ENCODE results near the gene TSPAN9. TPM values are rescaled to one million over a fixed set of nuclear protein-coding genes. Genes with fewer than 3 reads are reported as not detected.

Gene TSPAN9
- total and polyA plus RNA-seq, 4 donors, result 27.6 to 40.1 (median 30.9) TPM

DNA sequence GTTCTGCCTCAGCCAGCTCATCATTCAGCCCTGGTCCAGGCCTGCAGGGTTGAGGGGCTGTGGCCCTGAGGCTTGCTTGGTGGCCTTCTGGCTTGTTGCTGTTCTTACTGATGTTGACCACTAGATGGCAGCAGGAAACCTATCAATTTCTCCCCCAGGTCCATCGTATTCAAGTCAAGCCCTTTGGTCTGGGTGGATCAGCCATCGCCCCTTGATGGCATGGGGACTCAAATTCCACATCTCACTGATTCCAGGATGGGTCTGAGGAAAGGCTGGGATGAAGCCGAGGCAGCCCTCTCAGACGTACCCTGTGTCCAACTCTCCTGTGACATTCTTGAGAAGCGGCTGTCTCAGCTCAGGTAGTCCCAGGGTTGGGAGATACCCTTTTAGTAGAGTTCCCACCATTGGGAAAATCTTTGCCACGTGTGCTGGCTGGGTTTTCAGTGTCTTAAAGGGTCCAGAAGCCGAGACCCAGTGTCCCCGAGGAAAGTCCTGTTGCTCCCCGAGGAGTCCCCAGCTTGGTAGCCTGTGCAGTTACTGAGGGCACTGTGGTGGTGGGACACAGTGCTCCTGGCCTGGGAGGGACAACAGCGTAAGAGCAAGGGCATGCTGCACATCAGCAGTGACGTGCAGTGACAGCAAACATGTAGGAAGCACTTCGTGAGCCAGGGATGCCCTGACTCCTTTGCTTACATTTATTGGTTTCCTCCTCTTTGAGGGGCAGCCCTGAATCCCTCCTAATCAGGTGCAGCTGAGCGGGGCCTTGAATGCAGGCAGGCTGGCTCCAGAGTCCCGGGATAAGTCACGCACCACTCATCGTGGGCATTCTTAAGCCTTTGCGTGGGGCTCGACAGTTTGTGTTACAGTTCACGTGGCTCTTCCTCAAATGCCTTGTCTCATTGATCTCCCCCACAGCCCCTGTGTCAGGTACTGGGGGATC is 58.6 kb downstream of the TSPAN9 start:
- Histone ChIP-seq H3K36me3 (ENCODE audit: control insufficient read depth, insufficient read depth, low read length) (no peaks in the 10 kb centered on the region), H3K4me3 (ENCODE audit: low read depth, low read length) (no peak overlapping the region), H3K27me3 (ENCODE audit: control insufficient read depth, insufficient read depth, low read length) (no peaks in the 10 kb centered on the region), H3K27ac (ENCODE audit: low read depth, low read length) (no peak overlapping the region), H3K4me1 (ENCODE audit: control insufficient read depth, insufficient read depth, low read length) (peaks cover 53% of the 10 kb centered on the region), H3K9me3 (ENCODE audit: control insufficient read depth, insufficient read depth, low read length) (no peaks in the 10 kb centered on the region)
- 77% methylated on average over 18 of the region's 19 CpGs for WGBS (ENCODE audit: insufficient coverage)
- peak in 5 of 6 donors; percentile 63 to 94 (median 81) for DNase-seq (ENCODE audit: low read depth in 4 of 6, low spot score in 6 of 6)

- Histone ChIP-seq H3K9me3 (ENCODE audit: control insufficient read depth, insufficient read depth, low read length) (no peaks in the 10 kb centered on the region), H3K4me1 (ENCODE audit: control insufficient read depth, insufficient read depth, low read length) (peaks cover 60% of the 10 kb centered on the region), H3K27me3 (ENCODE audit: control insufficient read depth, insufficient read depth, low read length) (no peaks in the 10 kb centered on the region), H3K27ac (ENCODE audit: low read depth, low read length) (no peak overlapping the region), H3K36me3 (ENCODE audit: control insufficient read depth, insufficient read depth, low read length) (peaks cover 4% of the 10 kb centered on the region), H3K4me3 (ENCODE audit: low read depth, low read length) (no peak overlapping the region)
- 88% methylated on average over 12 of the region's 12 CpGs for WGBS (ENCODE audit: insufficient coverage)
- no peak for DNase-seq (ENCODE audit: low read depth in 4 of 6, low spot score in 6 of 6)
Measured at GRCh38 chr12:3136641-3137267, 59.6 kb downstream of the TSPAN9 start.

DNA sequence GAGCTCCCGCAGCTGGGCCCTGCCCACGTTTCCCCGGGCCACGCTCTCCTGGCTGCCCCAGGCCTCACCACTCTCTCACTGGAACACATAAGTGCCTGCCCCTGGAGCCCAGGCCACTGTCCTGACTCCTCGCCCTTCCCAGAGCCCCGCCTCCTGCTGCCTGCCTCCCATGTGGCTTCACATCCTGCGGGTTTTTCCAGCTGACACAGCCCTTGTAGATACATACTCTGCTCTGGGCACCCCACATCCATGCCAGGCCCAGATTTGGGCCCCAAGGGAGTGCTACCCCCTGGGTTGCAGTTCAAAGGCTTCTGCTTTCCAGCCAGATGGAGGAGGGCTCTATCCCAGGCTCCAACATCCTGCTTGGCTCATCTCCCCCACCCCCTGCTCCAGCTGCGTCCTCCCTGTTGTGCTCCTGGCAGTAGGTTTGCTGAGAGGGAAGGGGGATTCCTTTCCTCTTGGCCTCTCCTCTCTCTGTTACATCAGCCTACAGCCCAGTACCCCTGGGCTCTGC is 60.1 kb downstream of the TSPAN9 start:
- peak overlapping the region; percentile 22 for H3K27ac ChIP-seq (ENCODE audit: low read depth, low read length)

DNA sequence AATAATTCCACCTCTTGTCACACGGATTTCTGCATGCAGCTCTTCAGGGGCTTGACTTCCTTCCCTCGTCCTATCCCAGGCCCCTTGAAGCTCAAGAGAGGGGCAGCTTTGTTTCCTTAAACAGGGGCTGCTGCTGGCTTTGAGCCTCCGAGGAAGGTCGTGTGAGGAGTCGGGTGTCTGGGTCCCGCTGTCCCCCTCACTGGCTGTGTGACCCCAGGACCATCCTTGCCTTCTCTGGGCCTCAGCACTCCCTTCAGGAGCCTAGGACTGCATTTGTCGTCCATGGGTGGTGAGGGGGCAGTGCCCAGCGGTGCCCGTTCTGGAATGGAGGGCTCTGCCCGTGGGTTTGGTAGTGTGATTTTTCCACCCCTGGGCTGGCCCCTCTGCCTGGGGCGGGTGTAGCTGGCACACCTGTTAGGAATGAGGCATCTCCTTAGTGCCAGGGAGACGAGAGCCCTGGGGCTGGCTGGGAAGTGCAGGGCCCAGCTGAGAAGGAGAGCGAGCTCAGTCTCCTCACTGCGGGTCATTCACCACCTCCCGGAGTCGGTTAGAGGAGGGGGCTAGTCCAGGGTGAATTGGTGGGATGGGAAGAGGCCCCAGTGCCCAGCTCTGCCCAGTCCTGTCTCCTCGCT is 60.8 kb downstream of the TSPAN9 start:
- Histone ChIP-seq H3K9me3 (ENCODE audit: control insufficient read depth, insufficient read depth, low read length) (no peaks in the 10 kb centered on the region), H3K36me3 (ENCODE audit: control insufficient read depth, insufficient read depth, low read length) (peaks cover 4% of the 10 kb centered on the region), H3K27ac (ENCODE audit: low read depth, low read length) (peak overlapping the region; percentile 22), H3K4me3 (ENCODE audit: low read depth, low read length) (no peak overlapping the region), H3K4me1 (ENCODE audit: control insufficient read depth, insufficient read depth, low read length) (peaks cover 61% of the 10 kb centered on the region), H3K27me3 (ENCODE audit: control insufficient read depth, insufficient read depth, low read length) (no peaks in the 10 kb centered on the region)
- DNase-seq (ENCODE audit: low read depth in 4 of 6, low spot score in 6 of 6), result no peak
- 61% methylated on average over 14 of the region's 17 CpGs for WGBS (ENCODE audit: insufficient coverage)

More for the DNA sequence above, 60.1 kb downstream of the TSPAN9 start:
- H3K27me3 ChIP-seq (ENCODE audit: control insufficient read depth, insufficient read depth, low read length), result no peaks in the 10 kb centered on the region
- H3K4me1 ChIP-seq (ENCODE audit: control insufficient read depth, insufficient read depth, low read length), result peaks cover 65% of the 10 kb centered on the region
- H3K4me3 ChIP-seq (ENCODE audit: low read depth, low read length), result no peak overlapping the region
- peak in 2 of 6 donors; percentile 71 to 77 for DNase-seq (ENCODE audit: low read depth in 4 of 6, low spot score in 6 of 6)
- no peaks in the 10 kb centered on the region for H3K9me3 ChIP-seq (ENCODE audit: control insufficient read depth, insufficient read depth, low read length)
- 61% methylated on average over 7 of the region's 8 CpGs for WGBS (ENCODE audit: insufficient coverage)
- peaks cover 4% of the 10 kb centered on the region for H3K36me3 ChIP-seq (ENCODE audit: control insufficient read depth, insufficient read depth, low read length)

GRCh38 chr12:3138941-3139511 is 61.8 kb downstream of the TSPAN9 start:
- WGBS (ENCODE audit: insufficient coverage), result 55% methylated on average over 6 of the region's 11 CpGs
- no peak overlapping the region for H3K27ac ChIP-seq (ENCODE audit: low read depth, low read length)
- peaks cover 4% of the 10 kb centered on the region for H3K36me3 ChIP-seq (ENCODE audit: control insufficient read depth, insufficient read depth, low read length)
- no peaks in the 10 kb centered on the region for H3K27me3 ChIP-seq (ENCODE audit: control insufficient read depth, insufficient read depth, low read length)
- H3K9me3 ChIP-seq (ENCODE audit: control insufficient read depth, insufficient read depth, low read length), result no peaks in the 10 kb centered on the region
- H3K4me3 ChIP-seq (ENCODE audit: low read depth, low read length), result no peak overlapping the region
- peaks cover 61% of the 10 kb centered on the region for H3K4me1 ChIP-seq (ENCODE audit: control insufficient read depth, insufficient read depth, low read length)
- peak in 2 of 6 donors; percentile 60 to 72 for DNase-seq (ENCODE audit: low read depth in 4 of 6, low spot score in 6 of 6)

GRCh38 chr12:3139760-3140159 is 62.6 kb downstream of the TSPAN9 start:
- H3K36me3 ChIP-seq (ENCODE audit: control insufficient read depth, insufficient read depth, low read length), result peaks cover 4% of the 10 kb centered on the region
- H3K27me3 ChIP-seq (ENCODE audit: control insufficient read depth, insufficient read depth, low read length), result no peaks in the 10 kb centered on the region
- DNase-seq (ENCODE audit: low read depth in 4 of 6, low spot score in 6 of 6), result no peak
- no peaks in the 10 kb centered on the region for H3K9me3 ChIP-seq (ENCODE audit: control insufficient read depth, insufficient read depth, low read length)
- no peak overlapping the region for H3K4me3 ChIP-seq (ENCODE audit: low read depth, low read length)
- no peak overlapping the region for H3K27ac ChIP-seq (ENCODE audit: low read depth, low read length)
- H3K4me1 ChIP-seq (ENCODE audit: control insufficient read depth, insufficient read depth, low read length), result peaks cover 61% of the 10 kb centered on the region
- 59% methylated on average over 6 of the region's 9 CpGs for WGBS (ENCODE audit: insufficient coverage)

- Histone ChIP-seq H3K27me3 (ENCODE audit: control insufficient read depth, insufficient read depth, low read length) (no peaks in the 10 kb centered on the region), H3K4me1 (ENCODE audit: control insufficient read depth, insufficient read depth, low read length) (peaks cover 66% of the 10 kb centered on the region), H3K36me3 (ENCODE audit: control insufficient read depth, insufficient read depth, low read length) (peaks cover 4% of the 10 kb centered on the region), H3K9me3 (ENCODE audit: control insufficient read depth, insufficient read depth, low read length) (no peaks in the 10 kb centered on the region), H3K4me3 (ENCODE audit: low read depth, low read length) (no peak overlapping the region), H3K27ac (ENCODE audit: low read depth, low read length) (no peak overlapping the region)
- WGBS (ENCODE audit: insufficient coverage), result 86% methylated on average over 9 of the region's 9 CpGs
- DNase-seq (ENCODE audit: low read depth in 4 of 6, low spot score in 6 of 6), result no peak
Measured at GRCh38 chr12:3140284-3140683, 63.1 kb downstream of the TSPAN9 start.

DNA sequence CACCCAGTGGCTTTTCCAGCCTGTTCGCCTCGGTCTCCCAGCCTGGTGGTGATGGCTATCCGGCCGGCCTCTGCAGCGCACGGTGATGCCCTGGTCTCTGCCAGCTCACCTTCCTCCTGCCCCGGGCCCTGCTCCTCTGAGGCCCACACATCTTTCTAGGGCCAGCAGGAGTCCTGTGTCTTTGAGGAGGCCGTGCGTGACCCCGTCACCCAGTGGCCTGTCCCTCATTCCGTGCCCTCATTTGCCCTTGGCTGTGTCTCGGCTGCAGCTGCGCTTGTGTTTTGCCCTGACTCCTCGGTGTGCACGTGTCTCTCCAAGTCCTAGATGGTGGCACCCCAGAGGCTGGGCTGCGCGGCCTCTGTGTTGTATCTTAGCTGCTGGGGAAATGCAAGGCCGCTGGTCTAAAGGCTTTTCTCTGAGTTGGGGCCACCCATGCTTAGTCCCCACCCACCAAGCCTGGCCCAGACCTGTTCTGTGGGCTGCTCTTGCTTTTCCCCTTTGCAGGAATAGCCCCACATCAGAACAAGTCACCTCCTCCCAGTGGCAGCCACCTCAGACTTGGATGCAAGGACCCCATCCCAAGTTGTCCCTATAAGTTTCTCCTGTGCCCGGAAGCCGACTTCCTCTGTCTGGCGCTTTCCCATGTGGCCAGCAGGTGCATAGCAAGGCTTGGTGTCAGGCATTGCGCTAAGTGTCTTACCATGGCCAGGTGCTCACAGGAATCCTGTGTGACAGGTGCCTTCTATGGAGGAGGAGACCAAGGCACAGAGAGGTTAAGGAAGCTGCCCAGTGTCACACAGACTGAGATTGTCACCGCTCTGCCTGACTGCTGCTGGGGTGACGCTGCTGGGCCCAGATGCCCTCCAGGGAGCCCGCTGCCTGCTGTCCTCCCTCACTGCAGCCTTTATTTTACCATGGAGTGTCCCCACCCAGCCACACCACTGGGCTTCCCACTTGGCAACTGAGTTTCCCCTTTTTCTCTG is 64.5 kb downstream of the TSPAN9 start:
- no peaks in the 10 kb centered on the region for H3K27me3 ChIP-seq (ENCODE audit: control insufficient read depth, insufficient read depth, low read length)
- H3K9me3 ChIP-seq (ENCODE audit: control insufficient read depth, insufficient read depth, low read length), result no peaks in the 10 kb centered on the region
- H3K36me3 ChIP-seq (ENCODE audit: control insufficient read depth, insufficient read depth, low read length), result peaks cover 8% of the 10 kb centered on the region
- DNase-seq (ENCODE audit: low read depth in 4 of 6, low spot score in 6 of 6), result no peak
- WGBS (ENCODE audit: insufficient coverage), result 87% methylated on average over 25 of the region's 25 CpGs
- H3K4me3 ChIP-seq (ENCODE audit: low read depth, low read length), result no peak overlapping the region
- peaks cover 59% of the 10 kb centered on the region for H3K4me1 ChIP-seq (ENCODE audit: control insufficient read depth, insufficient read depth, low read length)
- no peak overlapping the region for H3K27ac ChIP-seq (ENCODE audit: low read depth, low read length)

Measured in spinal cord (tissue), 10 donors.